HG02610 (cell line): Measurements from ENCODE around the gene TRPM3.

ENCODE experiments used
- ATAC-seq: cut with Tn5 transposase; IDR thresholded peaks from one replicate; pipeline ENCODE4 v1.9.1; 2021; ENCODE audit warnings: mild to moderate bottlenecking, moderate library complexity; ENCODE audit not compliant: unreplicated experiment

TRPM3 gene

GRCh38 chr9:70852711-70853240, 268.6 kb downstream of the TRPM3 start:
- ATAC-seq = no peak

GRCh38 chr9:70840266-70840665, 281.2 kb downstream of the TRPM3 start:
- ATAC-seq = no peak

- no peak for ATAC-seq
Measured at GRCh38 chr9:70835323-70835722, 286.1 kb downstream of the TRPM3 start.

GRCh38 chr9:70832492-70832891, 288.9 kb downstream of the TRPM3 start:
- ATAC-seq = no peak

- ATAC-seq = no peak
Measured at GRCh38 chr9:70830618-70831017, 290.8 kb downstream of the TRPM3 start.

- no peak for ATAC-seq
Measured at GRCh38 chr9:70829591-70830265, 291.7 kb downstream of the TRPM3 start.

GRCh38 chr9:70826562-70826961, 294.9 kb downstream of the TRPM3 start:
- ATAC-seq = no peak

- ATAC-seq = no peak
Measured at GRCh38 chr9:70823284-70823683, 298.1 kb downstream of the TRPM3 start.

GRCh38 chr9:70817311-70817710, 304.1 kb downstream of the TRPM3 start:
- no peak for ATAC-seq

GRCh38 chr9:70816891-70817290, 304.5 kb downstream of the TRPM3 start:
- no peak for ATAC-seq

GRCh38 chr9:70816316-70816715, 305.1 kb downstream of the TRPM3 start:
- ATAC-seq = no peak

- no peak for ATAC-seq
Measured at GRCh38 chr9:70814597-70814996, 306.8 kb downstream of the TRPM3 start.

- ATAC-seq = no peak
Measured at GRCh38 chr9:70813141-70813540, 308.3 kb downstream of the TRPM3 start.

GRCh38 chr9:70811638-70812037, 309.8 kb downstream of the TRPM3 start:
- no peak for ATAC-seq

- ATAC-seq = no peak
Measured at GRCh38 chr9:70806875-70807274, 314.5 kb downstream of the TRPM3 start.

- ATAC-seq = no peak
Measured at GRCh38 chr9:70805949-70806348, 315.5 kb downstream of the TRPM3 start.

- no peak for ATAC-seq
Measured at GRCh38 chr9:70802758-70803436, 318.5 kb downstream of the TRPM3 start.

GRCh38 chr9:70802206-70802605, 319.2 kb downstream of the TRPM3 start:
- no peak for ATAC-seq

- no peak for ATAC-seq
Measured at GRCh38 chr9:70801181-70801829, 320.1 kb downstream of the TRPM3 start.

GRCh38 chr9:70798018-70798417, 323.4 kb downstream of the TRPM3 start:
- ATAC-seq = no peak

- no peak for ATAC-seq
Measured at GRCh38 chr9:70795841-70796240, 325.6 kb downstream of the TRPM3 start.

GRCh38 chr9:70792796-70793195, 328.6 kb downstream of the TRPM3 start:
- ATAC-seq = no peak
